AG04450 (cell line): Measurements from ENCODE around the gene TPO. TPM values are rescaled to one million over a fixed set of nuclear protein-coding genes. Genes with fewer than 3 reads are reported as not detected.
"Not testable (repeated sequence)": the region's sequence is repeated elsewhere in the genome, so short reads cannot be mapped to it uniquely, and the experiment has no call there.

Experiments used
- CTCF ChIA-PET: fragments of 300-600, 350-600 bp; formaldehyde crosslinking; extraction: SDS; loops from one replicate; lab custom pipeline; 2022; ENCODE audit warnings: antibody characterized with exemption, inconsistent platforms; lab: Charles Lee
- POLR2A ChIA-PET: fragments of 350-600 bp; formaldehyde crosslinking; extraction: SDS; loops from one replicate; lab custom pipeline; 2021; ENCODE audit warnings: antibody characterized with exemption, inconsistent platforms; lab: Yijun Ruan, JAX
- DNase-seq: peaks from one replicate; pipeline ENCODE4 v3.0.0-alpha.2; 2011; ENCODE audit warnings: low read depth, low spot score
- H3K27ac ChIP-seq: one replicate; pipeline ENCODE4 v1.5.1; 2012; ENCODE audit warnings: low read depth, low read length, control low read depth
- H3K27me3 ChIP-seq: one replicate; pipeline ENCODE4 v1.6.0; 2012; ENCODE audit warnings: low read length; ENCODE audit not compliant: control insufficient read depth, insufficient read depth
- H3K4me3 ChIP-seq: 2 replicates; pipeline ENCODE4 v1.5.1; 2011; ENCODE audit warnings: mild to moderate bottlenecking, low read depth, low read length, control low read depth
- H3K9me3 ChIP-seq: 2 replicates; pipeline ENCODE4 v1.5.1; 2012; ENCODE audit warnings: low read length; ENCODE audit not compliant: control insufficient read depth, insufficient read depth
- CTCF ChIP-seq: IDR thresholded peaks from 2 replicates; pipeline ENCODE4 v1.5.1; 2011; ENCODE audit warnings: low read depth, low read length, control low read depth, inconsistent platforms
- polyA plus RNA-seq: library from polyadenylated mRNA; depleted of rRNA; stranded (reverse); fragments of >200 nt; gene quantifications from 2 replicates; pipeline ENCODE4 v1.2.3, GENCODE V29; 2011

TPO gene
- polyA plus RNA-seq, 1 experiment = not detected

GRCh38 chr2:1414121-1414520 lies 858 bp downstream of the TPO start:
- ChIA-PET CTCF (no interaction called here), POLR2A (no interaction called here)
- no peak for TF ChIP-seq CTCF
- Histone ChIP-seq H3K9me3 (peaks cover 35% of the 10 kb centered on the region), H3K27ac (no peak overlapping the region), H3K4me3 (no peak overlapping the region), H3K27me3 (no peaks in the 10 kb centered on the region)
- DNase-seq = no peak

- H3K27ac ChIP-seq, DNase-seq, POLR2A ChIA-PET, H3K4me3 ChIP-seq, H3K27me3 ChIP-seq, CTCF ChIA-PET: not testable (repeated sequence)
- H3K9me3 ChIP-seq = peaks cover 39% of the 10 kb centered on the region
Observed at GRCh38 chr2:1414901-1415300, 1.6 kb downstream of the TPO start.

GRCh38 chr2:1415501-1415900 lies 2.2 kb downstream of the TPO start:
- no peak for TF ChIP-seq CTCF
- ChIA-PET CTCF (no interaction called here), POLR2A (no interaction called here)
- peaks cover 41% of the 10 kb centered on the region for H3K9me3 ChIP-seq
- no peaks in the 10 kb centered on the region for H3K27me3 ChIP-seq
- no peak overlapping the region for H3K27ac ChIP-seq
- no peak for DNase-seq
- H3K4me3 ChIP-seq = no peak overlapping the region

- H3K27me3 ChIP-seq = no peaks in the 10 kb centered on the region
- POLR2A ChIA-PET = no interaction called here
- H3K9me3 ChIP-seq = peaks cover 65% of the 10 kb centered on the region
- H3K4me3 ChIP-seq = no peak overlapping the region
- no peak overlapping the region for H3K27ac ChIP-seq
- DNase-seq = no peak
- CTCF ChIA-PET = no interaction called here
- TF ChIP-seq CTCF = no peak
Observed at GRCh38 chr2:1418566-1418965, 5.3 kb downstream of the TPO start.

GRCh38 chr2:1420746-1421480 lies 7.7 kb downstream of the TPO start:
- CTCF ChIA-PET = no interaction called here

More at GRCh38 chr2:1420746-1421480, 7.7 kb downstream of the TPO start:
- POLR2A ChIA-PET = no interaction called here
- TF ChIP-seq CTCF = no peak
- DNase-seq = no peak
- Histone ChIP-seq H3K4me3 (no peak overlapping the region), H3K27ac (no peak overlapping the region), H3K9me3 (peaks cover 49% of the 10 kb centered on the region), H3K27me3 (no peaks in the 10 kb centered on the region)
